ENCODE data around the gene CAPN15.

The CAPN15 gene

GRCh38 chr16:524274-525040 is 3.1 kb upstream of the CAPN15 start:
- no peak for DNase-seq

GRCh38 chr16:525123-525519 is 2.4 kb upstream of the CAPN15 start:
- peak in 1 of 56 donors; percentile 45 for DNase-seq

GRCh38 chr16:525520-526180 is 1.9 kb upstream of the CAPN15 start:
- peak in 29 of 56 donors; percentile 11 to 81 (median 41) for DNase-seq

GRCh38 chr16:526181-527014 is 1.1 kb upstream of the CAPN15 start:
- peak in 13 of 56 donors; percentile 36 to 62 (median 55) for DNase-seq

GRCh38 chr16:528111-529011 is 849 bp downstream of the CAPN15 start:
- peak in 1 of 56 donors; percentile 8 for DNase-seq

- no peak for DNase-seq
These were observed 1.6 kb downstream of the CAPN15 start for GRCh38 chr16:529012-529575.

- DNase-seq, result no peak
These were observed 2.8 kb downstream of the CAPN15 start for GRCh38 chr16:530111-530817.

GRCh38 chr16:531494-532125 is 4.1 kb downstream of the CAPN15 start:
- no peak for DNase-seq

GRCh38 chr16:533391-534123 is 6.0 kb downstream of the CAPN15 start:
- peak in 5 of 56 donors; percentile 3 to 51 (median 24) for DNase-seq

GRCh38 chr16:534135-534534 is 6.6 kb downstream of the CAPN15 start:
- DNase-seq, result no peak

GRCh38 chr16:534856-535445 is 7.4 kb downstream of the CAPN15 start:
- no peak for DNase-seq

GRCh38 chr16:535446-536405 is 8.2 kb downstream of the CAPN15 start:
- DNase-seq, result no peak

- DNase-seq, result no peak
These were observed 9.2 kb downstream of the CAPN15 start for GRCh38 chr16:536746-537145.

GRCh38 chr16:537415-538335 is 10.2 kb downstream of the CAPN15 start:
- DNase-seq, result no peak

- no peak for DNase-seq
These were observed 12.5 kb downstream of the CAPN15 start for GRCh38 chr16:539901-540530.

Data from nucleus accumbens (tissue), 56 donors.